ENCODE data around the gene TEX36.
"Not testable (repeated sequence)": the region's sequence is repeated elsewhere in the genome, so short reads cannot be mapped to it uniquely, and the experiment has no call there.

TEX36 gene

DNA sequence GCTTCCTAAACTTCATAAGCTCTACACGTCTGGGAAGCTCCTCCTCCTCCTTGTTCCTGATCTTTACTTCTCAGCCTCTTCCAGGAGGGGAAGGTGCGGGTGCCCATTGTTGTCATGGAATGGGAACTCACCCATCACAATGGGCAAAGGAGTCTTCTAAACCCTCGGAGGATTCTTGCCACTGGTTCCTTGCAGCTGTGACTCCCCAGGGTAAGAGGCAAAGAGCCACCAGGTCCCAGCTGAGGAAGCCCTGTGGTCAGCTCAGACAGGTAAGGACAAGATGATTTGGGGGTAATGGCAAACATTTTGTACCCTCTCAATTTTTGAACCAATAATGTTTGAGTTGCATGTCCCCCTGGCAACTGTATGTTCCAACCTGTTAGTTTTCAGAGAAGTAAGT is at the start of gene TEX36:
TSS of gene TEX36 (minus strand) at position 101 of the 400 bp plus-strand sequence. CDS start 174 bp downstream, outside the sequence.
- DNase-seq (ENCODE audit: low read depth), result no peak

DNA sequence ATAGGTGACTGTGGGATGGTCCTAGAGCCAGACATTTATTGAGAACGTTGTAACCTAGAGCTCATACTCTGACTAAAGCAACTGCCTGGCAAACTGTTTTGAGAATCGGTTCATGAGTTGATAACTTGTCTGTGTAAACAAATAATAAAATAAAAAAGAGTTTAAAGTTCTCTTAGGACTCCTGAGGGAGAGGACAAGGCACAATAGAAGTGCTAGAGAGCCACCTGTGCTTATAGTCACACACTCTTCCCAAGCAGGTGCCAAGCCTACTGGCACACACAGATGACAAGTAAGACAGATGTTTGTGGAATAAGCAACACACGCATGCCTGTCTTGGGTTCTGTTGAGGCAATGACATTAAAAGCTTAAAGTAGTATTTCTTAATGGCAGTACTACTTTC is 44.5 kb upstream of the TEX36 start:
- no peak for DNase-seq (ENCODE audit: low read depth)

DNA sequence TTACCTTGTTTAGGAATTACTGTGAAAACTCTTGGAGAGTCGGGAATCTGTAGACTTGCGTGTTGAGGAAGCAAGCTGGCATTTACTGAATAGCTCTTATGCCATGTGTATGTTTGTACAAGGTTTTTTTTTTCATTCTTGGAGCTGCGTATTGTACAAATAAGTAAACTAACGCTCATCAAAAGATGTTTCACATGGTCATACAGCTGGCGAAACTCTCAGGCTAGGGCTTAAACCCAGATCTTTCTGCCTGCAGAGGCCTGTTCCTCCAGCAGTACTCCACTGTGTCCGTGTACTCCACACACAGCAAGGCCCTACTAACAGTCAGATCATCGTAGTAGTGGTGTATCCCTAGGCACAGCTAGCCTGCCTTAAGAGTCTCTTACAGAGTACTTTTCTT is 44.0 kb upstream of the TEX36 start:
- DNase-seq (ENCODE audit: low read depth), result no peak

GRCh38 chr10:125722811-125723210 is 39.8 kb upstream of the TEX36 start:
- no peak for DNase-seq (ENCODE audit: low read depth)

GRCh38 chr10:125721035-125721434 is 38.1 kb upstream of the TEX36 start:
- DNase-seq (ENCODE audit: low read depth), result no peak

DNA sequence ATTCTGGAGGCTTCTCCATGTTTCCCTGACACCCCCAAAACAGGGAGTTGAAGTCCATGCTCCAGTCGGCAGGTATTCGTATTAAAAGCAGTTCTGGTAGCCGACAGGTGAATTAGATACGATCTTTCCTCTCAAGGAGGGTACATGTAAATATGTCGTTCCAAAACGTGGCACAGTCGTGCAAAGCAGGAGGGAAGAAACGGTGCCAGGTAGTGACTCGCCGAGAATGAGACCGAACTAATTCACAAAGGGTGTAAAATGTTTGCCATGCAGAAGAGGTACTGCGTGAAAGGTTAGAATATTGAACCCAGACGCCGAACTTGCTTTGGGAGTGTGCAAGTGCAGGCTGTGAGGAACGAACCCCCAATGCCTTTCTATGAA is 37.0 kb upstream of the TEX36 start:
- peak; percentile 17 for DNase-seq (ENCODE audit: low read depth)

GRCh38 chr10:125719173-125720001 is 36.4 kb upstream of the TEX36 start, which contains the start of gene EDRF1:
TSS of gene EDRF1 (plus strand) at chr10:125719709. CDS start at chr10:125719808, 99 bp downstream.
- peak; percentile 99 for DNase-seq (ENCODE audit: low read depth)

DNA sequence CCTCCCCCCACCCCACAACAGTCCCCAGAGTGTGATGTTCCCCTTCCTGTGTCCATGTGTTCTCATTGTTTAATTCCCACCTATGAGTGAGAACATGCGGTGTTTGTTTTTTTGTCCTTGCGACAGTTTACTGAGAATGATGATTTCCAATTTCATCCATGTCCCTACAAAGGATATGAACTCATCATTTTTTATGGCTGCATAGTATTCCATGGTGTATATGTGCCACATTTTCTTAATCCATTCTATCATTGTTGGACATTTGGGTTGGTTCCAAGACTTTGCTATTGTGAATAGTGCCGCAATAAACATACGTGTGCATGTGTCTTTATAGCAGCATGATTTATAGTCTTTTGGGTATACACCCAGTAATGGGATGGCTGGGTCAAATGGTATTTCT is 31.8 kb upstream of the TEX36 start:
- DNase-seq (ENCODE audit: low read depth), result not testable (repeated sequence)

GRCh38 chr10:125711110-125711750 is 28.3 kb upstream of the TEX36 start:
- no peak for DNase-seq (ENCODE audit: low read depth)

- no peak for DNase-seq (ENCODE audit: low read depth)
Observed at GRCh38 chr10:125709553-125710474, 26.9 kb upstream of the TEX36 start.

GRCh38 chr10:125708971-125709503 is 26.1 kb upstream of the TEX36 start:
- no peak for DNase-seq (ENCODE audit: low read depth)

DNA sequence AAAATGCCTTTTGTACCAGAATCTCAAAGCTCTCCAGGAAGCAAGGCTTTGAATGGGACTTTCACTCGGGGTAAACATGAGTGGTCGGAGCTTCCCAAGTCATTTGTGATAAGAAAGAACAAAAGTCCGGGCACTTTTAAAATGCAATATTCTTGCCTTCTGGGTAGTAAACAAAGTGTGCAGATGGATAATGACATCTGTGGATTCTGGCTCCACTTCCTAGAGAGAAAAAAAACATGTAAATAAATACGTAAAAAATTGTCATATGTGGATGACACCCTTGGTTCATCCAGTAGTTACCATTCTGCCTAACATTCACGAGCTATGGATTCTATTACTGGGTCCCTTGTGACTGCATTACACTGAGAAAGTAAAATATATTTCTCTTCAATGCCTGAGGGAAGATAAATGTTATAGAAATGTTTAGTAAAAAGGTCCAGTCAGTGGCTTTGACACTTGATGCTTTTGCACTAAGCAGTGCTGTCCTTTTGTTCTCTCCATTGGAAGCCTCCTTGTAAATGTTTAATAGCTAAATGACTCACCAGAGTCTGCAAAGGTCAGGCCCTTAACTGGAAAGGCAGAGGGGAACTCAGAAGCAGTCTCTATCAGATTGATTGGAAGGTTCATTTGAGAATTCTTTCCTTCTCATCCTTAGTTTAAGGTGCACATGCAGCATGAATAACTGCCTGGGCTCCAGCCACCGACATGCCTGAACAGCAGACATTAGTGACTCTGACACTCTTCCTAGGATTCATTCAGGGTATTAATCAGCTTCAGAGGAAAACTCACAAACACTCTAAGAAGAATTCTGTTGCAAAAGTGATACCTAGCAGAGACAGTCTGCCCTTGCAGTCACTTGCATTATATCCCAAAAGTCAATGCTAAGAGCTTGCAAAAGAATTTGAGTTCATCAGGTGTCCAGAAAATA is 24.8 kb upstream of the TEX36 start:
- peak; percentile 60 for DNase-seq (ENCODE audit: low read depth)

DNA sequence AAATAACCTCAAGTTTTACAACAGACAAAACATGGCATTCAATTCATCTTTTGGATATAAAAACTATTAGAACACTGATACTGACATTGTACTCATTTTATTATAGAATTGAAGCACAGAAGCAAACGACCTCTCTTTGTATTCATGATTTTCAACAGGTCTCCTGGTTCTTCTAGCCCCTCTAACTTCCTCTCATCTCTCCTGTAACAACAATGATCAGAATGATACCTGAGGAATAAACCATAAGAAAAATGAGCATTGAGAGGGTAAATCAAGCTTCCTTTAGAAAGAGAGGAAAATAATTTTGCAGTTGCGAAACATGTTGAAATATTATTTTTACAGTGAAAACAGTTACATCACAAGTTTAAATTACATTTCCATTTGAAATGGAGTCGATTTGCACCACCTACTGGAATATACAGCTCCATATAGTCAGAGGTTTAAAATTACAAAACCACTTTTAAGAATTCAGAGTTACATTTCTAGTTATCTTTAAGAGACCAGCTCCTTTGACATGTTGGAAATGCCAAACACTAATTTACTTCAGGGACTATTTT is 17.5 kb upstream of the TEX36 start:
- DNase-seq (ENCODE audit: low read depth), result peak; percentile 38

GRCh38 chr10:125699562-125700143 is 16.7 kb upstream of the TEX36 start:
- DNase-seq (ENCODE audit: low read depth), result no peak

DNA sequence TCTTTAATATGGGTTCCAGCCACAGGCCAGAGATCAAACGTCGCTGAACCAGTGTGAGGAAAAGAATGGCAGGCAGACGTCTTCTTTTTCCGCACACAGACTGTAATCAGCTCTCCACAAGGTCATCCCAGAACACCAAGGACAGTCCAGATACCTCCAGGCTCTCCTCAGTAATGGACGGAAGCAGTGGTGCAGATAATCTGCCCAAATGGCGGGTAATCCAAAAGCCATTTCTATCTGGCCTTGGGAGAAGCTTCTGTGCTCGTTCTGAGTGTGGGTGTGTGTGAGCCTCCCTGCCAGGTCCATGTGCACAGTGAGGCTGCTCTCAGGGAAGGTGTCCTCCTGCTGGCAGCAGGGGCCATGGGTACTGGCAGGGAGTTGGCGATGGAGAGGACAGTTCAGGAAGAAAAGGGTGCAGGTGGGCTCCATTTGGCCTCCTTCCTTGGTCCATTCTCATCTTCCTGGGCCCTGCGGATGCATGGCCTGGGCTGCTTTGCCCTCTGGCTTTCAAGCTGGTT is 15.6 kb upstream of the TEX36 start:
- DNase-seq (ENCODE audit: low read depth), result no peak

DNA sequence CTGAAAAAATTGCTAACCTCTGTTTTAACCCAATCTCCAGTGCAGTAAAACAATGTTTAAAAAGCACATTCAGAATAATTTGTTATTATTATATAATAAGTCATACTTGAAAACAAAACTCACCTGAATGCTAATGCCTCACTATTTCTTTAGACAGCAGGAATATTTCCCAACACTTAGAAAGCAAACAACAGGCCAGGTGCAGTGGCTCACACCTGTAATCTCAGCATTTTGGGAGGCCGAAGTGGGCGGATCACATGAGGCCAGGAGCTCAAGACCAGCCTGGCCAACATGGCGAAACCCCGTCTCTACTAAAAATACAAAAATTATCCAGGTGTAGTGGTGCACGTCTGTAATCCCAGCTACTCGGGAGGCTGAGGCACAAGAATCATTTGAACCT is 13.9 kb upstream of the TEX36 start:
- not testable (repeated sequence) for DNase-seq (ENCODE audit: low read depth)

DNA sequence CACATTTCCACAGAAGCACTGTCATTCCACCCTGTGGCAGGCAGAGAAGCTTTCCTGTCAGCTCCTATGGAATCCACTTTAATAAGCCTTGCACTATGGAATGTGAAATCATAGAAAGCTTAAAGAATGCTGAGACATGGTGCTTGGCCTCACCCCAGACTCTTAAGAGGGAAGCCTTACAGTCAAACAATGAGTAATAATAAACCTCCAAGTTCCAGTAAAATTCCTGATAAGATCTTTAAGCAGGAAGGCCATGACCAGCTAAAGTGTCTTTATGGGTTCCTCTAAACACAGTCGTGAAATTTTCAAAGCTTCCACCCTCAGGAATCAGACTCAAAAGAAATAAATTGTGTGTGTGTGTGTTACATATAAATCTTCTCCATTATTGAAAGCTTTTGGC is 11.9 kb upstream of the TEX36 start:
- peak; percentile 88 for DNase-seq (ENCODE audit: low read depth)

GRCh38 chr10:125693524-125693847 is 10.5 kb upstream of the TEX36 start:
- DNase-seq (ENCODE audit: low read depth), result no peak

DNA sequence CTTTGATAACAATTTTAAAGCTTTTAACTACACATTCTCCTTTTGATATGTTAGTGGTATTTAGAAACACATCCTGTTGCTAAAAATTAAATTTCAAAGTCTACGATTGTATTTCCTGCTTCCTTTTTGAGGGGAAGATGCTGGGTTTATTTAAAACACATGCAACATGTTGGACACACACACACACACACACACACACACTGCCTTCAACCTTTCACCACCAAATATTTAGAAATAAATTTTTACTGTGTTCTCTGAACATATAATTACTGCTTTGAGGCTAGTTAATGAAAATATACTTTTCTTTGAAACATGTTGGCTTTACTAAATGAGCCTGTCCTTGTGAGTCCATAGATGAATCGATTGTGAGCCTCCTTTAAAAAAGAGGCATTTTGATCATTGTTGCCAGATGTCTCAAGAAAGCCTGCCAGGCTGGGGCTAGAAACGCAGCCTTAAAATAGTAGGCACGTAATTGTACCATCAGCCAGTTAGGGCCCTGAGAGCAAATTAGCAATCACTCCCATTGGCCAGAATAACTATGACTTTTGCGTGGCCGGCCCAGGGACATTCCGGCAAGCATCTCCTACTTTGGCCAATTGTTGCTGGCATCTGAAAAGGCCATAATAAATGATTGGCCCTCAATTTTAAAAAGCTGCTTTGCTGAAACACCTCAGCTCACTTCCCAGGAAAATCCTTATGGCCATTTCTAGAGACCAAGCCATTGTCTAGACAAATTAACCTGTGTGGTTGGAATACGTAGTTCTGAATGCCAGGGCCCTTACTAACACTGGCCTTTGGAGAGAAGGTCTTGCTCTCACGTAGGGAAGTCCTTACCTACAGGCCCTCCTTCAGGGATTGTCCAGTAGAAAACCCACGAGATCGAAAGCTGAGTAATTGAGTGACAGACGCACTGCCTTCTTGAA is 9.9 kb upstream of the TEX36 start:
- no peak for DNase-seq (ENCODE audit: low read depth)
